Keratinocyte (primary cell): ENCODE measurements around the gene USP17L10.
"Not testable (repeated sequence)": the region's sequence is repeated elsewhere in the genome, so short reads cannot be mapped to it uniquely, and the experiment has no call there.

Experiments used
- CTCF ChIP-seq, 3 experiments: IDR thresholded peaks in 1 of 3; conservative IDR thresholded peaks in 1 of 3; optimal IDR thresholded peaks in 1 of 3; 2 replicates in 2 of 3; 3 replicates in 1 of 3; pipeline versions ENCODE3 to v1.5.1; 2011; ENCODE audit warnings: low read length in 3 of 3, mild to moderate bottlenecking in 3 of 3, moderate library complexity in 2 of 3, control low read depth in 1 of 3, inconsistent platforms in 1 of 3; ENCODE audit not compliant: insufficient read depth in 2 of 3; ENCODE audit errors: extremely low read depth in 1 of 3
- EZH2 ChIP-seq: IDR thresholded peaks from one replicate; pipeline ENCODE4 v1.6.1; 2012; ENCODE audit warnings: inconsistent platforms, mild to moderate bottlenecking, low read length, moderate library complexity

GRCh38 chr4:9210357-9210756 lies at the start of gene USP17L10:
- TF ChIP-seq CTCF (optimal IDR thresholded peaks at IDR 0.05 in 1 of 3, IDR thresholded peaks at IDR 0.05 in 1 of 3, conservative IDR thresholded peaks at IDR 0.05 in 1 of 3; ENCODE audit: extremely low read depth in 1 of 3, insufficient read depth in 2 of 3, low read length in 3 of 3); EZH2: not testable (repeated sequence)
